Stimulated activated naive B cell treated with anti-CD40 and anti-IgM and Interleukin-4, amounts not matched to agents 10 μg/mL and 1 μg/mL and 100 μg/mL, for 72 hours (primary cell): ENCODE measurements around the gene ERBB4.

Source experiments
- ATAC-seq, 2 donors: fragments of 150-1000 bp; cut with Tn5 transposase; replicated peaks; 2 replicates each; pipeline ENCODE4 v1.10.0; 2021; ENCODE audit warnings: moderate library complexity in 1 of 2
- DNase-seq: peaks from one replicate; pipeline ENCODE4 v3.0.0; 2021
- H3K27ac Mint-ChIP-seq: one replicate; pipeline ENCODE4 v1.8.0; 2022; ENCODE audit warnings: mild to moderate bottlenecking, mixed read lengths
- H3K27me3 Mint-ChIP-seq, 2 donors: one replicate each; pipeline ENCODE4 v1.8.0; 2022; ENCODE audit warnings: mixed read lengths in 2 of 2
- H3K36me3 Mint-ChIP-seq, 2 donors: one replicate each; pipeline ENCODE4 v1.8.0; 2022; ENCODE audit warnings: mixed read lengths in 2 of 2, mild to moderate bottlenecking in 1 of 2
- H3K4me1 Mint-ChIP-seq, 2 donors: one replicate each; pipeline ENCODE4 v1.8.0; 2022; ENCODE audit warnings: mixed read lengths in 2 of 2, mild to moderate bottlenecking in 1 of 2
- H3K4me3 Mint-ChIP-seq, 2 donors: one replicate each; pipeline ENCODE4 v1.8.0; 2022; ENCODE audit warnings: mild to moderate bottlenecking in 2 of 2, mixed read lengths in 2 of 2, moderate library complexity in 1 of 2
- H3K9me3 Mint-ChIP-seq, 2 donors: one replicate each; pipeline ENCODE4 v1.8.0; 2022; ENCODE audit warnings: mixed read lengths in 2 of 2, mild to moderate bottlenecking in 1 of 2

ERBB4 gene

GRCh38 chr2:212042562-212042961, 496.0 kb downstream of the ERBB4 start:
- Mint-ChIP-seq H3K27me3 (no peaks in the 10 kb centered on the region), H3K36me3 (no peaks in the 10 kb centered on the region), H3K4me3 (no peak overlapping the region), H3K4me1 (no peaks in the 10 kb centered on the region), H3K9me3 (no peaks in the 10 kb centered on the region), H3K27ac (no peak overlapping the region)
- no peak for ATAC-seq
- DNase-seq = no peak

GRCh38 chr2:212037062-212037461, 501.5 kb downstream of the ERBB4 start:
- Mint-ChIP-seq H3K4me1 (no peaks in the 10 kb centered on the region), H3K27me3 (no peaks in the 10 kb centered on the region), H3K27ac (no peak overlapping the region), H3K9me3 (no peaks in the 10 kb centered on the region), H3K4me3 (no peak overlapping the region), H3K36me3 (no peaks in the 10 kb centered on the region)
- ATAC-seq (no peak), DNase-seq (no peak)

GRCh38 chr2:212034841-212035585, 503.6 kb downstream of the ERBB4 start:
- ATAC-seq = no peak
- no peak for DNase-seq
- Mint-ChIP-seq H3K4me3 (no peak overlapping the region), H3K27ac (no peak overlapping the region), H3K9me3 (no peaks in the 10 kb centered on the region), H3K27me3 (no peaks in the 10 kb centered on the region), H3K4me1 (no peaks in the 10 kb centered on the region), H3K36me3 (no peaks in the 10 kb centered on the region)

- DNase-seq = no peak
- Mint-ChIP-seq H3K27me3 (no peaks in the 10 kb centered on the region), H3K4me3 (no peak overlapping the region), H3K36me3 (no peaks in the 10 kb centered on the region), H3K27ac (no peak overlapping the region), H3K4me1 (no peaks in the 10 kb centered on the region), H3K9me3 (no peaks in the 10 kb centered on the region)
- no peak for ATAC-seq
Observed at GRCh38 chr2:212033888-212034287, 504.7 kb downstream of the ERBB4 start.

GRCh38 chr2:212032536-212033219, 505.9 kb downstream of the ERBB4 start:
- H3K27ac Mint-ChIP-seq = no peak overlapping the region
- no peaks in the 10 kb centered on the region for H3K9me3 Mint-ChIP-seq
- H3K4me1 Mint-ChIP-seq = no peaks in the 10 kb centered on the region
- no peaks in the 10 kb centered on the region for H3K36me3 Mint-ChIP-seq
- no peak overlapping the region for H3K4me3 Mint-ChIP-seq
- DNase-seq (no peak), ATAC-seq (no peak)
- H3K27me3 Mint-ChIP-seq = no peaks in the 10 kb centered on the region

- Mint-ChIP-seq H3K9me3 (no peaks in the 10 kb centered on the region), H3K4me3 (no peak overlapping the region), H3K27me3 (no peaks in the 10 kb centered on the region), H3K27ac (no peak overlapping the region), H3K36me3 (no peaks in the 10 kb centered on the region), H3K4me1 (no peaks in the 10 kb centered on the region)
- ATAC-seq = no peak
- no peak for DNase-seq
Observed at GRCh38 chr2:212032032-212032431, 506.6 kb downstream of the ERBB4 start.

GRCh38 chr2:212030709-212031108, 507.9 kb downstream of the ERBB4 start:
- no peaks in the 10 kb centered on the region for H3K36me3 Mint-ChIP-seq
- no peak for ATAC-seq
- no peak overlapping the region for H3K27ac Mint-ChIP-seq
- no peak overlapping the region for H3K4me3 Mint-ChIP-seq
- DNase-seq = no peak
- H3K4me1 Mint-ChIP-seq = no peaks in the 10 kb centered on the region
- no peaks in the 10 kb centered on the region for H3K27me3 Mint-ChIP-seq
- H3K9me3 Mint-ChIP-seq = no peaks in the 10 kb centered on the region

GRCh38 chr2:212028798-212029394, 509.7 kb downstream of the ERBB4 start:
- Mint-ChIP-seq H3K4me1 (no peaks in the 10 kb centered on the region), H3K36me3 (no peaks in the 10 kb centered on the region), H3K4me3 (no peak overlapping the region), H3K27ac (no peak overlapping the region), H3K27me3 (no peaks in the 10 kb centered on the region), H3K9me3 (no peaks in the 10 kb centered on the region)
- no peak for ATAC-seq
- DNase-seq = no peak

- Mint-ChIP-seq H3K27me3 (no peaks in the 10 kb centered on the region), H3K27ac (no peak overlapping the region), H3K4me1 (no peaks in the 10 kb centered on the region), H3K9me3 (no peaks in the 10 kb centered on the region), H3K4me3 (no peak overlapping the region), H3K36me3 (no peaks in the 10 kb centered on the region)
- ATAC-seq (no peak), DNase-seq (no peak)
Observed at GRCh38 chr2:212027681-212028628, 510.6 kb downstream of the ERBB4 start.

GRCh38 chr2:212024040-212024439, 514.6 kb downstream of the ERBB4 start:
- Mint-ChIP-seq H3K4me1 (no peaks in the 10 kb centered on the region), H3K27ac (no peak overlapping the region), H3K36me3 (no peaks in the 10 kb centered on the region), H3K27me3 (no peaks in the 10 kb centered on the region), H3K9me3 (peaks cover 0 to 4% of the 10 kb centered on the region in 2 donors), H3K4me3 (no peak overlapping the region)
- no peak for ATAC-seq
- DNase-seq = no peak

GRCh38 chr2:212022966-212023365, 515.6 kb downstream of the ERBB4 start:
- no peak for ATAC-seq
- Mint-ChIP-seq H3K4me3 (no peak overlapping the region), H3K27ac (no peak overlapping the region), H3K9me3 (peaks cover 0 to 4% of the 10 kb centered on the region in 2 donors), H3K36me3 (no peaks in the 10 kb centered on the region), H3K4me1 (no peaks in the 10 kb centered on the region), H3K27me3 (no peaks in the 10 kb centered on the region)
- no peak for DNase-seq

- no peak for DNase-seq
Observed at GRCh38 chr2:212021947-212022346, 516.7 kb downstream of the ERBB4 start.

GRCh38 chr2:212015588-212015987, 523.0 kb downstream of the ERBB4 start:
- DNase-seq (no peak), ATAC-seq (no peak)
- Mint-ChIP-seq H3K27ac (no peak overlapping the region), H3K27me3 (no peaks in the 10 kb centered on the region), H3K9me3 (peaks cover 0 to 1% of the 10 kb centered on the region in 2 donors), H3K4me1 (no peaks in the 10 kb centered on the region), H3K36me3 (no peaks in the 10 kb centered on the region), H3K4me3 (no peak overlapping the region)

More at GRCh38 chr2:212021947-212022346, 516.7 kb downstream of the ERBB4 start:
- Mint-ChIP-seq H3K9me3 (peaks cover 0 to 4% of the 10 kb centered on the region in 2 donors), H3K4me1 (no peaks in the 10 kb centered on the region), H3K4me3 (no peak overlapping the region), H3K27me3 (no peaks in the 10 kb centered on the region), H3K36me3 (no peaks in the 10 kb centered on the region), H3K27ac (no peak overlapping the region)
- ATAC-seq = no peak

GRCh38 chr2:212013626-212014025, 525.0 kb downstream of the ERBB4 start:
- H3K36me3 Mint-ChIP-seq = no peaks in the 10 kb centered on the region
- H3K4me3 Mint-ChIP-seq = no peak overlapping the region
- H3K27ac Mint-ChIP-seq = no peak overlapping the region
- no peaks in the 10 kb centered on the region for H3K27me3 Mint-ChIP-seq
- no peaks in the 10 kb centered on the region for H3K4me1 Mint-ChIP-seq
- no peak for ATAC-seq
- peaks cover 0 to 1% of the 10 kb centered on the region in 2 donors for H3K9me3 Mint-ChIP-seq
- DNase-seq = no peak
